MCF 10A (cell line): Measurements from ENCODE around the gene MPP7. TPM values are rescaled to one million over a fixed set of nuclear protein-coding genes. Genes with fewer than 3 reads are reported as not detected.
A peak's percentile ranks its signal among the peaks of the same experiment; 100 is the strongest.

Source experiments
- BruUV-seq: library from RNA; stranded (reverse); fragments of 400-500 nt; replicated peaks from 2 replicates; lab custom pipeline; 2021; lab: Mats Ljungman, UMichigan
- CTCF ChIA-PET: fragments of 300-600 bp; sonication (Branson Sonifier 250); formaldehyde crosslinking; extraction: SDS; loops from one replicate; lab custom pipeline; 2021; ENCODE audit warnings: antibody characterized with exemption, inconsistent platforms; lab: Yijun Ruan, JAX
- POLR2A ChIA-PET: fragments of 300-600, 350-650 bp; sonication (Branson Sonifier 250); formaldehyde crosslinking; extraction: SDS; loops from one replicate; lab custom pipeline; 2020; ENCODE audit warnings: antibody characterized with exemption, inconsistent platforms; lab: Yijun Ruan, JAX
- DNase-seq: peaks from one replicate; pipeline ENCODE4 v3.0.0-alpha.2; 2018; ENCODE audit not compliant: unreplicated experiment
- H3K27ac Mint-ChIP-seq: one replicate; pipeline ENCODE4 v1.8.0; 2022; ENCODE audit warnings: mild to moderate bottlenecking, low read depth, mixed read lengths; ENCODE audit not compliant: unreplicated experiment
- H3K27me3 Mint-ChIP-seq: one replicate; pipeline ENCODE4 v1.8.0; 2022; ENCODE audit warnings: mixed read lengths; ENCODE audit not compliant: insufficient read depth, unreplicated experiment
- H3K36me3 Mint-ChIP-seq: one replicate; pipeline ENCODE4 v1.8.0; 2022; ENCODE audit warnings: mild to moderate bottlenecking, moderate library complexity, mixed read lengths; ENCODE audit not compliant: insufficient read depth, unreplicated experiment
- H3K4me1 Mint-ChIP-seq: one replicate; pipeline ENCODE4 v1.8.0; 2022; ENCODE audit warnings: mixed read lengths; ENCODE audit not compliant: insufficient read depth, unreplicated experiment
- H3K4me3 Mint-ChIP-seq: one replicate; pipeline ENCODE4 v1.8.0; 2022; ENCODE audit warnings: mild to moderate bottlenecking, moderate library complexity, mixed read lengths; ENCODE audit not compliant: unreplicated experiment
- H3K9me3 Mint-ChIP-seq: one replicate; pipeline ENCODE4 v1.8.0; 2022; ENCODE audit warnings: mixed read lengths; ENCODE audit not compliant: unreplicated experiment
- intact Hi-C: fragments of 100-400 bp; cut with micrococcal nuclease; formaldehyde crosslinking; loops from 2 replicates; pipeline ENCODE4 v1.14.1; 2022
- total RNA-seq: library from RNA; stranded (reverse); gene quantifications from 2 replicates; pipeline ENCODE4 v1.2.3, GENCODE V29; 2022
- TF ChIP-seq, protein P1 (sequence below): fragments of 200-600 bp; IDR thresholded peaks from one replicate; pipeline ENCODE4 v1.8.0; 2022; ENCODE audit warnings: antibody characterized with exemption, mild to moderate bottlenecking; ENCODE audit not compliant: unreplicated experiment

Gene MPP7
- total RNA-seq, 1 experiment from 2014 or later: 5.4 TPM

GRCh38 chr10:28295336-28295735, 7.5 kb downstream of the MPP7 start:
- H3K27me3 Mint-ChIP-seq: no peaks in the 10 kb centered on the region
- H3K4me1 Mint-ChIP-seq: peaks cover 18% of the 10 kb centered on the region
- no peak overlapping the region for H3K4me3 Mint-ChIP-seq
- H3K36me3 Mint-ChIP-seq: peaks cover 5% of the 10 kb centered on the region
- no peaks in the 10 kb centered on the region for H3K9me3 Mint-ChIP-seq
- no TSS peak for BruUV-seq
- POLR2A ChIA-PET: no interaction called here
- TF ChIP-seq, protein P1, sequence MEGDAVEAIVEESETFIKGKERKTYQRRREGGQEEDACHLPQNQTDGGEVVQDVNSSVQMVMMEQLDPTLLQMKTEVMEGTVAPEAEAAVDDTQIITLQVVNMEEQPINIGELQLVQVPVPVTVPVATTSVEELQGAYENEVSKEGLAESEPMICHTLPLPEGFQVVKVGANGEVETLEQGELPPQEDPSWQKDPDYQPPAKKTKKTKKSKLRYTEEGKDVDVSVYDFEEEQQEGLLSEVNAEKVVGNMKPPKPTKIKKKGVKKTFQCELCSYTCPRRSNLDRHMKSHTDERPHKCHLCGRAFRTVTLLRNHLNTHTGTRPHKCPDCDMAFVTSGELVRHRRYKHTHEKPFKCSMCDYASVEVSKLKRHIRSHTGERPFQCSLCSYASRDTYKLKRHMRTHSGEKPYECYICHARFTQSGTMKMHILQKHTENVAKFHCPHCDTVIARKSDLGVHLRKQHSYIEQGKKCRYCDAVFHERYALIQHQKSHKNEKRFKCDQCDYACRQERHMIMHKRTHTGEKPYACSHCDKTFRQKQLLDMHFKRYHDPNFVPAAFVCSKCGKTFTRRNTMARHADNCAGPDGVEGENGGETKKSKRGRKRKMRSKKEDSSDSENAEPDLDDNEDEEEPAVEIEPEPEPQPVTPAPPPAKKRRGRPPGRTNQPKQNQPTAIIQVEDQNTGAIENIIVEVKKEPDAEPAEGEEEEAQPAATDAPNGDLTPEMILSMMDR: no peak
- no peak overlapping the region for H3K27ac Mint-ChIP-seq
- intact Hi-C loops: no loop called here
- no peak for DNase-seq
- CTCF ChIA-PET: interaction anchor here (0.8 to 2.3 kb wide), 2 partner anchors 91 to 98 kb away, joined by 3 to 7 read pairs; no protein-coding TSS in a partner anchor

GRCh38 chr10:28294809-28295208, 8.1 kb downstream of the MPP7 start:
- CTCF ChIA-PET: interaction anchor here (0.8 to 2.3 kb wide), 3 partner anchors 11 to 99 kb away, joined by 3 to 7 read pairs (median 4); no protein-coding TSS in a partner anchor
- H3K4me1 Mint-ChIP-seq: peaks cover 18% of the 10 kb centered on the region
- POLR2A ChIA-PET: no interaction called here
- H3K36me3 Mint-ChIP-seq: peaks cover 5% of the 10 kb centered on the region
- H3K4me3 Mint-ChIP-seq: no peak overlapping the region
- H3K9me3 Mint-ChIP-seq: no peaks in the 10 kb centered on the region
- no peak overlapping the region for H3K27ac Mint-ChIP-seq
- DNase-seq: no peak
- H3K27me3 Mint-ChIP-seq: no peaks in the 10 kb centered on the region
- TF ChIP-seq, protein P1: no peak
- no TSS peak for BruUV-seq
- intact Hi-C loops: no loop called here

- H3K9me3 Mint-ChIP-seq: no peaks in the 10 kb centered on the region
- POLR2A ChIA-PET: interaction anchor here (1.4 to 3.7 kb wide), 2 partner anchors 9 to 40 kb away, joined by 3 to 18 read pairs; partner anchors contain the start of gene MPP7
- CTCF ChIA-PET: interaction anchor here (1.7 kb wide), 1 partner anchor 10 kb away, joined by 4 read pairs; no protein-coding TSS in a partner anchor
- no peak overlapping the region for H3K27ac Mint-ChIP-seq
- H3K36me3 Mint-ChIP-seq: peaks cover 5% of the 10 kb centered on the region
- no peak for DNase-seq
- no peaks in the 10 kb centered on the region for H3K27me3 Mint-ChIP-seq
- BruUV-seq: no TSS peak
- peaks cover 18% of the 10 kb centered on the region for H3K4me1 Mint-ChIP-seq
- no peak overlapping the region for H3K4me3 Mint-ChIP-seq
- TF ChIP-seq, protein P1: no peak
- intact Hi-C loops: no loop called here
These were observed 8.7 kb downstream of the MPP7 start for GRCh38 chr10:28294169-28294532.

DNA sequence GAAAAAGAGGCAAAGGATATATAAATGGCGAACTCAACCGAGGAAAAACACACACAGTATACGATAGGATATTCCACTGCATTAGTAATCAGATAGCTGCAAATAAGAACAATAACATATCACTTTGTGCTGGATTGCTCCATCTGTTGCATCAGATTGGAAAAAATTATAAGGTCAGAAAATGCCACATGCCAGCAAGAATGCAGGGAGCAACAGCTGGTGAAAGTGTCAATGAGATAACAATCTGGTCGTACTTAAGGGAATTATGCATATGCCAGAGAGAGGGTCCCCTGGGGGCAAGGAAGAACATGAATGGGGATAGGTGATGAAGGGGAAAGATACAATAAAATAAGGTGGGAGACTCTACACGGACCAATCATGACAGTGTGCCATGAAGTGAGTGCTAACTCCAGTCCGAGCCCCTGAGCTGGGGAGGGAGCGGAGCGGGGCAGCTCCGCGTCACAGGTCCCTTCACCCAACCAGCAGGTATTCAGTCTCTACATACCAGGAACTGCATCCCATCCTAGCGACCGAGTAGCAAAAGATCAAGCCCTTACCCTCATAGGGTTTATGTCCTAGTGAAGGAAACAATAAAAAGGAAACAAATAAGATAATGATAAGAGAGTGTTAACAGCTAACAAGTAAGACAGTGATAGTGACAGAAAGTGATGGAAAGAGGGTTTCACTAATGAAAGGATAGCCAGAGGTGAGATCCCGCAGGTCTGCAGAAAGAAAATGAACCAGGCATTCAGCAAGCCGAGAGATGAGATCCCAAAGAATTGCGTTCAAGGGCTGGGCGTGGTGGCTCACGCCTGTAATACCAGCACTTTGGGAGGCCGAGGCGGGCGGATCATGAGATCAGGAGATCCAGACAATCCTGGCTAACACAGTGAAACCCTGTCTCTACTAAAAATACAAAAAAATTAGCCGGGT, 9.4 kb downstream of the MPP7 start:
- H3K4me1 Mint-ChIP-seq: peaks cover 18% of the 10 kb centered on the region
- H3K27me3 Mint-ChIP-seq: no peaks in the 10 kb centered on the region
- H3K27ac Mint-ChIP-seq: peak overlapping the region; percentile 79
- no peak for DNase-seq
- H3K4me3 Mint-ChIP-seq: no peak overlapping the region
- TF ChIP-seq, protein P1: no peak
- no TSS peak for BruUV-seq
- POLR2A ChIA-PET: interaction anchor here (0.6 to 3.7 kb wide), 6 partner anchors 9 to 1955 kb away, joined by 3 to 18 read pairs (median 4); partner anchors contain the start of gene MPP7
- CTCF ChIA-PET: interaction anchor here (0.7 to 1.7 kb wide), 3 partner anchors 10 to 804 kb away, joined by 3 to 4 read pairs (median 4); partner anchors contain the start of gene MPP7
- intact Hi-C loops: no loop called here
- no peaks in the 10 kb centered on the region for H3K9me3 Mint-ChIP-seq
- H3K36me3 Mint-ChIP-seq: peaks cover 5% of the 10 kb centered on the region
